ENCODE data around the gene STEAP1. TPM values are rescaled to one million over a fixed set of nuclear protein-coding genes. Genes with fewer than 3 reads are reported as not detected.

Gene STEAP1
- total RNA-seq, 1 experiment from 2014 or later: 5.5 TPM

DNA sequence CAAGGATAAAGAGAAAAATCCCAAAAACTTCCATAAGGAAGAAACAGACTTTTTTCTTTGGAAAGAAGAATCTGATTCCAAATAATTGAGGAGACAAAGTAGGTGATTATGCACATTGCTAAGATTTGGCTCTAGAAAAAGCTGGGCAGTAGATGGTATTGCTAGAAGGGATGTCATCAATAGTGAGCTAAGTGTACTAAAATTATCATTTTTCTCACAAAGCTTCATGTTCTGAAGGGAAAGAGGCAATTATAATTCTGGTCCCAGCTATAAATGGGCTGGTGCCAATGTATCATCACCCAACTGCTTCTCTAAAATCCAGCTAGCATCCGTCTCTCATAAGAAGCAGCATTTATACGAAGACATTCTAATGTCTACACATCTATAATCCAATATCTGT is 23.9 kb downstream of the STEAP1 start:
- CTCF ChIA-PET: no interaction called here

DNA sequence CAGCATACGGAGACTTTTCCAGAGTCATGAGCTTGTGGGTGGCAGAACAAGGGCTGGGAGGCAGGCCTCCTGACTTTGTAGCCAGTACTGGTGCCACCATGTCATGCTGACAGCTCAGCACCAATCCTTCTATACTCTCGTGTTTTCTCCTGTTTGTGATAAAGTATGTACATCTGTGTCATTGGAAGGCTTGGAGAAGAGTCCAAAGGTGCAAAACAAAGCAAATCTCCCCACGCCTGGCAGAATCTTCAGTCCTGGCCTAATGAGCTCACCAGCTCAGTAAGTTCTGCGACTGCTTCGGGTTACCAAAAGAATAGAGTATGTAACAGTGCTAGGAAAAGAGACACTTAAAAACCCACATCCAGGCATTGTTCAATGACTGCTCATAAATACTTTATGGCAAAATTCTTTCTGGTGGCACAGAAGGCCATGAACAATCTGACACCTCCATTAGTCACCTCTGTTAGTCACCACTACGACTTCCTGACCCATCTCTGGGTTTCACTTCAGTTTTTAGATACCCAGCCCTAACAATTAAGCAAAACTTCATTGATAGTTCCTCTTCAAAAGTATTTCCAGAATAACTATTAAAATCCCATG is 24.5 kb downstream of the STEAP1 start:
- ATAC-seq: peak; percentile 95
- ChIA-PET POLR2A (no interaction called here), CTCF (no interaction called here)
- no TSS peak for BruUV-seq (replicated peaks)
- DNase-seq (ENCODE audit: low read depth, low spot score): peak; percentile 84
- intact Hi-C loops (cut with micrococcal nuclease; ENCODE audit: unreplicated experiment) (no loop called here), in situ Hi-C loops (cut with HindIII; ENCODE audit: low pct_unique_long_range_greater_than_20kb, low sequenced_read_pairs) (no loop called here)
- no peak overlapping the region for H3K27ac ChIP-seq (ENCODE audit: low read length)
- H3K4me3 ChIP-seq (ENCODE audit: low read depth in 2 of 2, low read length in 2 of 2): no peak overlapping the region
- H3K36me3 ChIP-seq (ENCODE audit: control insufficient read depth, insufficient read depth, low read length): no peaks in the 10 kb centered on the region
- H3K9me3 ChIP-seq (ENCODE audit: control insufficient read depth, insufficient read depth, low read depth, low read length): peaks cover 7% of the 10 kb centered on the region; the same call in 1 of the 2 replicates
- TF ChIP-seq TCF7L2 (IDR thresholded peaks at IDR 0.05; ENCODE audit: low read depth, low read length) (no peak), SIN3A (IDR thresholded peaks at IDR 0.05; ENCODE audit: borderline replicate concordance, insufficient read depth, low read depth, low read length) (no peak), POLR2AphosphoS5 (IDR thresholded peaks at IDR 0.05; ENCODE audit: low read depth, low read length) (no peak)
- TF ChIP-seq, protein P1, sequence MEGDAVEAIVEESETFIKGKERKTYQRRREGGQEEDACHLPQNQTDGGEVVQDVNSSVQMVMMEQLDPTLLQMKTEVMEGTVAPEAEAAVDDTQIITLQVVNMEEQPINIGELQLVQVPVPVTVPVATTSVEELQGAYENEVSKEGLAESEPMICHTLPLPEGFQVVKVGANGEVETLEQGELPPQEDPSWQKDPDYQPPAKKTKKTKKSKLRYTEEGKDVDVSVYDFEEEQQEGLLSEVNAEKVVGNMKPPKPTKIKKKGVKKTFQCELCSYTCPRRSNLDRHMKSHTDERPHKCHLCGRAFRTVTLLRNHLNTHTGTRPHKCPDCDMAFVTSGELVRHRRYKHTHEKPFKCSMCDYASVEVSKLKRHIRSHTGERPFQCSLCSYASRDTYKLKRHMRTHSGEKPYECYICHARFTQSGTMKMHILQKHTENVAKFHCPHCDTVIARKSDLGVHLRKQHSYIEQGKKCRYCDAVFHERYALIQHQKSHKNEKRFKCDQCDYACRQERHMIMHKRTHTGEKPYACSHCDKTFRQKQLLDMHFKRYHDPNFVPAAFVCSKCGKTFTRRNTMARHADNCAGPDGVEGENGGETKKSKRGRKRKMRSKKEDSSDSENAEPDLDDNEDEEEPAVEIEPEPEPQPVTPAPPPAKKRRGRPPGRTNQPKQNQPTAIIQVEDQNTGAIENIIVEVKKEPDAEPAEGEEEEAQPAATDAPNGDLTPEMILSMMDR (IDR thresholded peaks at IDR 0.05): no peak
- TF ChIP-seq, protein P2, sequence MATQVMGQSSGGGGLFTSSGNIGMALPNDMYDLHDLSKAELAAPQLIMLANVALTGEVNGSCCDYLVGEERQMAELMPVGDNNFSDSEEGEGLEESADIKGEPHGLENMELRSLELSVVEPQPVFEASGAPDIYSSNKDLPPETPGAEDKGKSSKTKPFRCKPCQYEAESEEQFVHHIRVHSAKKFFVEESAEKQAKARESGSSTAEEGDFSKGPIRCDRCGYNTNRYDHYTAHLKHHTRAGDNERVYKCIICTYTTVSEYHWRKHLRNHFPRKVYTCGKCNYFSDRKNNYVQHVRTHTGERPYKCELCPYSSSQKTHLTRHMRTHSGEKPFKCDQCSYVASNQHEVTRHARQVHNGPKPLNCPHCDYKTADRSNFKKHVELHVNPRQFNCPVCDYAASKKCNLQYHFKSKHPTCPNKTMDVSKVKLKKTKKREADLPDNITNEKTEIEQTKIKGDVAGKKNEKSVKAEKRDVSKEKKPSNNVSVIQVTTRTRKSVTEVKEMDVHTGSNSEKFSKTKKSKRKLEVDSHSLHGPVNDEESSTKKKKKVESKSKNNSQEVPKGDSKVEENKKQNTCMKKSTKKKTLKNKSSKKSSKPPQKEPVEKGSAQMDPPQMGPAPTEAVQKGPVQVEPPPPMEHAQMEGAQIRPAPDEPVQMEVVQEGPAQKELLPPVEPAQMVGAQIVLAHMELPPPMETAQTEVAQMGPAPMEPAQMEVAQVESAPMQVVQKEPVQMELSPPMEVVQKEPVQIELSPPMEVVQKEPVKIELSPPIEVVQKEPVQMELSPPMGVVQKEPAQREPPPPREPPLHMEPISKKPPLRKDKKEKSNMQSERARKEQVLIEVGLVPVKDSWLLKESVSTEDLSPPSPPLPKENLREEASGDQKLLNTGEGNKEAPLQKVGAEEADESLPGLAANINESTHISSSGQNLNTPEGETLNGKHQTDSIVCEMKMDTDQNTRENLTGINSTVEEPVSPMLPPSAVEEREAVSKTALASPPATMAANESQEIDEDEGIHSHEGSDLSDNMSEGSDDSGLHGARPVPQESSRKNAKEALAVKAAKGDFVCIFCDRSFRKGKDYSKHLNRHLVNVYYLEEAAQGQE (IDR thresholded peaks at IDR 0.05; ENCODE audit: insufficient read depth in 1 of 2, low read depth in 2 of 2, low read length in 1 of 2): no peak
- 0 out of 2 replicates have a peak, but pooled peaks cover 4% of the 10 kb centered on the region for H3K4me1 ChIP-seq (ENCODE audit: control insufficient read depth, insufficient read depth, low read length)
- no peaks in the 10 kb centered on the region for H3K27me3 ChIP-seq (ENCODE audit: control insufficient read depth, insufficient read depth, low read length)

More for the DNA sequence above, 23.9 kb downstream of the STEAP1 start:
- in situ Hi-C loops (cut with HindIII; ENCODE audit: low pct_unique_long_range_greater_than_20kb, low sequenced_read_pairs): no loop called here
- POLR2A ChIA-PET: no interaction called here
- no peak for DNase-seq (ENCODE audit: low read depth, low spot score)
- BruUV-seq (replicated peaks): no TSS peak
- Histone ChIP-seq H3K9me3 (ENCODE audit: control insufficient read depth, insufficient read depth, low read depth, low read length) (peaks cover 7% of the 10 kb centered on the region; the same call in 1 of the 2 replicates), H3K4me3 (ENCODE audit: low read depth in 2 of 2, low read length in 2 of 2) (no peak overlapping the region), H3K4me1 (ENCODE audit: control insufficient read depth, insufficient read depth, low read length) (0 out of 2 replicates have a peak, but pooled peaks cover 4% of the 10 kb centered on the region), H3K27me3 (ENCODE audit: control insufficient read depth, insufficient read depth, low read length) (no peaks in the 10 kb centered on the region), H3K36me3 (ENCODE audit: control insufficient read depth, insufficient read depth, low read length) (no peaks in the 10 kb centered on the region), H3K27ac (ENCODE audit: low read length) (no peak overlapping the region)
- ATAC-seq: no peak
- TF ChIP-seq, protein P1 (IDR thresholded peaks at IDR 0.05): no peak
- TF ChIP-seq SIN3A (IDR thresholded peaks at IDR 0.05; ENCODE audit: borderline replicate concordance, insufficient read depth, low read depth, low read length) (no peak), TCF7L2 (IDR thresholded peaks at IDR 0.05; ENCODE audit: low read depth, low read length) (no peak), POLR2AphosphoS5 (IDR thresholded peaks at IDR 0.05; ENCODE audit: low read depth, low read length) (no peak)
- TF ChIP-seq, protein P2 (IDR thresholded peaks at IDR 0.05; ENCODE audit: insufficient read depth in 1 of 2, low read depth in 2 of 2, low read length in 1 of 2): no peak
- intact Hi-C loops (cut with micrococcal nuclease; ENCODE audit: unreplicated experiment): no loop called here

Measured in Panc1 (cell line).